Heart left ventricle (tissue), 16 donors: ENCODE data around the gene CD244. TPM values are rescaled to one million over a fixed set of nuclear protein-coding genes. Genes with fewer than 3 reads are reported as not detected.

Experiments used
- ATAC-seq, 4 donors: fragments of 200-7000 bp; cut with Tn5 transposase; one replicate each; pipeline ENCODE4 v1.9.1; 2020 to 2022; ENCODE audit warnings: moderate library complexity in 4 of 4, mild to moderate bottlenecking in 3 of 4, moderate number of reproducible peaks in 1 of 4
- DNase-seq, 5 donors: peaks; one replicate each; pipeline ENCODE4 v3.0.0-alpha.2; 2020
- H3K27ac ChIP-seq, 12 donors: fragments of 200-600 bp; sonication (generic) in 4 of 12; one replicate each; pipeline versions ENCODE4 v1.5.0 to v1.8.0; 2016 to 2022; ENCODE audit warnings: mild to moderate bottlenecking in 2 of 12
- H3K27me3 ChIP-seq, 9 donors: fragments of 200-600 bp; sonication (generic) in 2 of 9; one replicate each; pipeline versions ENCODE4 v1.5.1 to v1.8.0; 2016 to 2022; ENCODE audit warnings: mild to moderate bottlenecking in 3 of 9
- H3K36me3 ChIP-seq, 9 donors: fragments of 200-600 bp; sonication (generic) in 2 of 9; one replicate each; pipeline versions ENCODE4 v1.5.0 to v1.8.0; 2018 to 2022; ENCODE audit warnings: mild to moderate bottlenecking in 2 of 9
- H3K4me1 ChIP-seq, 12 donors: fragments of 200-600 bp; sonication (generic) in 4 of 12; one replicate each; pipeline versions ENCODE4 v1.5.0 to v1.8.0; 2016 to 2022; ENCODE audit warnings: mild to moderate bottlenecking in 3 of 12
- H3K4me3 ChIP-seq, 12 donors: fragments of 200-600 bp; sonication (generic) in 4 of 12; one replicate each; pipeline versions ENCODE4 v1.5.0 to v1.8.0; 2017 to 2022; ENCODE audit warnings: mild to moderate bottlenecking in 9 of 12, moderate library complexity in 4 of 12
- H3K9me3 ChIP-seq, 12 donors: fragments of 200-600 bp; sonication (generic) in 4 of 12; one replicate each; pipeline versions ENCODE4 v1.5.0 to v1.8.0; 2016 to 2022; ENCODE audit warnings: mild to moderate bottlenecking in 1 of 12
- POLR2A ChIP-seq, 2 donors: fragments of 450-650 bp; IDR thresholded peaks; one replicate each; pipeline ENCODE4 v1.6.1; 2017; ENCODE audit warnings: antibody characterized with exemption in 2 of 2, mild to moderate bottlenecking in 2 of 2, moderate library complexity in 2 of 2
- WGBS, 4 donors: extraction: QIAGEN DNeasy Blood & Tissue Kit in 2 of 4; methylation state at CpG; one replicate each; pipeline versions ENCODE4 v1.1.5 to v1.1.7; 2013 to 2018; 5-methylcytosine and 5-hydroxymethylcytosine counted together
- intact Hi-C, 10 donors: fragments of 100-400 bp; cut with DNase I; formaldehyde crosslinking; loops; one replicate each; pipeline versions ENCODE4 v1.11.1 to v1.14.2; 2022
- polyA plus RNA-seq, 2 donors: library from polyadenylated mRNA; stranded (reverse); fragments of 200-250 nt; gene quantifications; one replicate each; pipeline ENCODE4 v1.2.3, GENCODE V29; 2013
- total RNA-seq, 9 donors: library from RNA; depleted of rRNA in 2 of 9; stranded (reverse); fragments of >200 nt in 2 of 9; fragmentation: NEBNext Ultra II Directional in 3 of 9; extraction: Animal tissue kit (Norgen Biotek cat#: 25700) in 3 of 9; gene quantifications; one replicate each; pipeline versions ENCODE4 v1.1.0 to v1.2.4, GENCODE V29; 2016 to 2023
- TF ChIP-seq, protein P1 (sequence below), 12 donors: fragments of 200-600 bp; sonication (generic) in 4 of 12; IDR thresholded peaks; one replicate each; pipeline versions ENCODE4 v1.5.0 to v1.8.0; 2018 to 2022; ENCODE audit warnings: antibody characterized with exemption in 12 of 12, mild to moderate bottlenecking in 5 of 12
- donor health status: ischemic (EF 13 %, LVEDD 7.1; RV severe dilation, severe dysfunction).
- donor health status: healthy with polysubstance abuse.
- donor health status: DM: no; HTN: yes; CAD: no.
- donor health status: DM: no; HTN: no; CAD: no.
- donor health status: ischemic (EF 25% LVEDD 6.9; RV normal size, moderate dysfunction).
- donor health status: ischemic (EF 25% LVEDD 5.7; RV mildly dilated, moderate dysfunction).
- donor health status: healthy.
- donor health status: DM: yes; HTN: yes; CAD: no.
- donor health status: ischemic (EF 35%, LVEDD 5.7; RV mildly dilated, moderate dysfunction).
- donor health status: nonischemic (EF 11% LVEDD 7.7; RV severe dilation, severe dysfunction).
- donor health status: DM: yes; HTN: yes; CAD: no.
- donor health status: PGD.
- donor health status: ischemic (EF 29% LVEDD 5.4; RV normal size, mild dysfunction).
- donor health status: nonischemic (EF 23%, LVEDD 6.1; RV moderate dilation, normal function).

The CD244 gene
- total and polyA plus RNA-seq, 11 donors = 0.08 to 2.2 (median 0.29) TPM; not detected in 5

DNA sequence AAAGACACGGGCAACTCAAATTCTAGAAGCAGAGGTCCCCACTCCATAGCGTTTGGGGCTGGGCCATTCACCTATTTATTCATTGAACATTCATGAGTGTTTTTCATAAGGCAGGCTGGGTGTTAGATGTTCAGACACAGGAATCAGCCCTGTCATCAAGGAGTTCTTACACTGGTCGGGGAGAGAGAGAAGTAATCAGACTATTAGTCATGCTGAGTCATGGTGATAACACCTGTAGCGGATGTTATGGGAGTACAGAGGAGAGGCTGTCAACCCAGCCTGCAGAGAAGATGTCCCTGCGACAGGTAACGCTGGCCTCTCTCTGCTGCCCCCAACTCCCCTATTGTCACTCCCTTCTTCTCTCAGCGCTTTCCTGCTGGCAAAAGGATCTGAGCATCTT is 49.5 kb downstream of the CD244 start:
- whole genome bisulfite sequencing, 4 donors = 69 to 81% (median 72%) methylated on average over 7 of the region's 7 CpGs
- no peak overlapping the region for H3K4me3 ChIP-seq
- H3K4me1 ChIP-seq = no peaks in the 10 kb centered on the region
- H3K9me3 ChIP-seq = peaks cover 0 to 1% (median 0%) of the 10 kb centered on the region in 12 donors
- H3K27ac ChIP-seq = no peak overlapping the region
- intact Hi-C loops = no loop called here
- ATAC-seq = no peak
- TF ChIP-seq, protein P1, sequence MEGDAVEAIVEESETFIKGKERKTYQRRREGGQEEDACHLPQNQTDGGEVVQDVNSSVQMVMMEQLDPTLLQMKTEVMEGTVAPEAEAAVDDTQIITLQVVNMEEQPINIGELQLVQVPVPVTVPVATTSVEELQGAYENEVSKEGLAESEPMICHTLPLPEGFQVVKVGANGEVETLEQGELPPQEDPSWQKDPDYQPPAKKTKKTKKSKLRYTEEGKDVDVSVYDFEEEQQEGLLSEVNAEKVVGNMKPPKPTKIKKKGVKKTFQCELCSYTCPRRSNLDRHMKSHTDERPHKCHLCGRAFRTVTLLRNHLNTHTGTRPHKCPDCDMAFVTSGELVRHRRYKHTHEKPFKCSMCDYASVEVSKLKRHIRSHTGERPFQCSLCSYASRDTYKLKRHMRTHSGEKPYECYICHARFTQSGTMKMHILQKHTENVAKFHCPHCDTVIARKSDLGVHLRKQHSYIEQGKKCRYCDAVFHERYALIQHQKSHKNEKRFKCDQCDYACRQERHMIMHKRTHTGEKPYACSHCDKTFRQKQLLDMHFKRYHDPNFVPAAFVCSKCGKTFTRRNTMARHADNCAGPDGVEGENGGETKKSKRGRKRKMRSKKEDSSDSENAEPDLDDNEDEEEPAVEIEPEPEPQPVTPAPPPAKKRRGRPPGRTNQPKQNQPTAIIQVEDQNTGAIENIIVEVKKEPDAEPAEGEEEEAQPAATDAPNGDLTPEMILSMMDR (IDR thresholded peaks at IDR 0.05) = no peak
- no peak for TF ChIP-seq POLR2A (IDR thresholded peaks at IDR 0.05)
- H3K27me3 ChIP-seq = peaks cover 0 to 18% (median 0%) of the 10 kb centered on the region in 9 donors
- H3K36me3 ChIP-seq = no peaks in the 10 kb centered on the region
- no peak for DNase-seq

DNA sequence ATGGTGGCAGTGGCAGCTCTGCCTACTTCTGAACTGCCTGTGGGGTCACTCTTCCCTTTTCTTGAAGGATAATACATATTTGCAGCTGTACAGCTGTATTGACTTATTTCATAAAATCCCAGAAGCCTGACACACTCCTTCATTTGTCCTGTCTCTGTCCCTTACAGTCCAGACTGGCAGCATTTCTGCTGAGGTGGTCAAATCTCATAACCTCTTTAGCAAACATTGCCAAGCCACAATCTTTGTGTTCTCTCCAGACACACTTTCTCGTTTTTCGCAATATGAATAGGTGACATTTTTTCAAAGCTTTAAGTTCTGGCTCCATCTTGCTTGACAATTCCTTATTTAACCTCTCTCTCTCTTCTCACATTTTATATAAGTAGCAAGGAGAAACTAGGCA is 51.5 kb downstream of the CD244 start:
- H3K36me3 ChIP-seq = no peaks in the 10 kb centered on the region
- no peaks in the 10 kb centered on the region for H3K4me1 ChIP-seq
- peaks cover 0 to 21% (median 15%) of the 10 kb centered on the region in 12 donors for H3K9me3 ChIP-seq
- peaks cover 0 to 13% (median 0%) of the 10 kb centered on the region in 9 donors for H3K27me3 ChIP-seq
- no peak for TF ChIP-seq POLR2A (IDR thresholded peaks at IDR 0.05)
- TF ChIP-seq, protein P1 (IDR thresholded peaks at IDR 0.05) = no peak
- no peak overlapping the region for H3K4me3 ChIP-seq
- WGBS, 4 donors = 81 to 92% (median 86%) methylated on average over 2 of the region's 2 CpGs
- DNase-seq (no peak), ATAC-seq (no peak)
- H3K27ac ChIP-seq = no peak overlapping the region
- intact Hi-C loops = no loop called here

DNA sequence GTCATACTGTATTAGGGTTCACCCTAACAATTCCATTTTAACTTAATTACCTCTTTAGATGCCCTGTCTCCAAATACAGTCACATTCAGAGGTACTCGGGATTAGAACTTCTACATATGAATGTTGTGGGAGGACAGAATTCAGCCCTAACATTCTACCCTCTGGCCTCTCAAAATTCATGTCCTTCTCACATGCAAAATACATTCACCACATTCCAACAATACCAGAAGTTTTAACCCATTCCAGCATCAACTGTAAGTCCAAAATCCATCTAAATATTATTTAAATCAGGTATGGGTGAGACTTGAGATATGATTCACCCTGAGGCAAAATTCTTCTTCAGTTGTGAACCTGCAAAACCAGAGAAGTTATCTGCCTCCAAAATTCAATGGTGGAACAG is 52.2 kb downstream of the CD244 start:
- H3K9me3 ChIP-seq = peaks cover 0 to 23% (median 19%) of the 10 kb centered on the region in 12 donors
- no peak for ATAC-seq
- no peak overlapping the region for H3K4me3 ChIP-seq
- no peaks in the 10 kb centered on the region for H3K36me3 ChIP-seq
- H3K27me3 ChIP-seq = peaks cover 0 to 13% (median 0%) of the 10 kb centered on the region in 9 donors
- WGBS, 4 donors = 47 to 71% (median 59%) methylated on average over 1 of the region's 1 CpG
- no peaks in the 10 kb centered on the region for H3K4me1 ChIP-seq
- intact Hi-C loops = no loop called here
- DNase-seq = no peak
- H3K27ac ChIP-seq = no peak overlapping the region
- TF ChIP-seq, protein P1 (IDR thresholded peaks at IDR 0.05) = no peak
- TF ChIP-seq POLR2A (IDR thresholded peaks at IDR 0.05) = no peak

DNA sequence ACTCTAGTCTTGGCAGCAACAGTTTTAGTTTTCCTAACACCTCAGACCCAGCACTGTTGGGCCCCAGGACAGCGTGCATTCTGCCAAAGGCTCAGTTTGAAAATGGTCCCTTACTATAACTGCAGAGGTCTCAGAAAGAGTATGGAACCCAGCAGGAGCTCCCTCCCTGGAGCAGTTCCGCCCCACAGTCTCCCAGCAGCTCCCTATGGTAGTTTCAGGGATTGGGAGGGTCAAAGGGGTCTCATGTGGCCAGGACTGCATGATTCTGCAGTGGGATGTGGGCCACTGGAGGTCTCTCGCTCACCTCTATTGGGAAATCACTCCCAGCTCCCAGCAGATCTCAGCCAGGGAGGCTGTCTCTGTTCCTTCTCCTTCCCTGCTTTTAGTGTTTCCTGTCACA is 54.4 kb downstream of the CD244 start:
- intact Hi-C loops = no loop called here
- peaks cover 0 to 4% (median 0%) of the 10 kb centered on the region in 9 donors for H3K27me3 ChIP-seq
- H3K36me3 ChIP-seq = no peaks in the 10 kb centered on the region
- no peaks in the 10 kb centered on the region for H3K4me1 ChIP-seq
- WGBS, 4 donors = 84 to 94% (median 86%) methylated on average over 3 of the region's 3 CpGs
- no peak for ATAC-seq
- no peak for TF ChIP-seq POLR2A (IDR thresholded peaks at IDR 0.05)
- TF ChIP-seq, protein P1 (IDR thresholded peaks at IDR 0.05) = no peak
- peaks cover 0 to 27% (median 20%) of the 10 kb centered on the region in 12 donors for H3K9me3 ChIP-seq
- H3K27ac ChIP-seq = no peak overlapping the region
- H3K4me3 ChIP-seq = no peak overlapping the region
- DNase-seq = no peak
